HepG2 (cell line): ENCODE data around the gene RNASE8.

Experiments
- BRCA1 ChIP-seq: sonication (generic); formaldehyde crosslinking; IDR thresholded peaks from 2 replicates; pipeline ENCODE4 v1.4.0; 2020; ENCODE audit warnings: missing genetic modification reagents
- EZH2 ChIP-seq: conservative IDR thresholded peaks from 2 replicates; pipeline ENCODE4 v1.6.1; 2012; ENCODE audit warnings: mild to moderate bottlenecking, low read depth, low read length, moderate library complexity
- NR2F6 ChIP-seq, 2 experiments: IDR thresholded peaks; 2 replicates each; pipeline ENCODE4 v1.6.1; 2016; ENCODE audit warnings: antibody characterized with exemption in 1 of 2, mild to moderate bottlenecking in 1 of 2
- RAD21 ChIP-seq: fragments of 450-650 bp; formaldehyde crosslinking; IDR thresholded peaks from 2 replicates; pipeline ENCODE4 v1.5.0; 2020; ENCODE audit warnings: mild to moderate bottlenecking
- ZSCAN25 ChIP-seq: sonication (generic); formaldehyde crosslinking; IDR thresholded peaks from 2 replicates; pipeline ENCODE4 v1.8.0; 2022; ENCODE audit warnings: mild to moderate bottlenecking, missing genetic modification reagents
- TF ChIP-seq, protein P1 (sequence below): sonication (generic); formaldehyde crosslinking; IDR thresholded peaks from 2 replicates; pipeline ENCODE4 v1.4.0; 2020; ENCODE audit warnings: missing genetic modification reagents
- TF ChIP-seq, protein P2 (sequence below): IDR thresholded peaks from 2 replicates; pipeline ENCODE4 v1.6.1; 2012; ENCODE audit warnings: low read depth, low read length, improper control_type of control experiment
- TF ChIP-seq, protein P3 (sequence below): sonication (generic); formaldehyde crosslinking; IDR thresholded peaks from 2 replicates; pipeline ENCODE4 v1.5.0; 2020; ENCODE audit warnings: mild to moderate bottlenecking, missing genetic modification reagents, moderate library complexity

DNA sequence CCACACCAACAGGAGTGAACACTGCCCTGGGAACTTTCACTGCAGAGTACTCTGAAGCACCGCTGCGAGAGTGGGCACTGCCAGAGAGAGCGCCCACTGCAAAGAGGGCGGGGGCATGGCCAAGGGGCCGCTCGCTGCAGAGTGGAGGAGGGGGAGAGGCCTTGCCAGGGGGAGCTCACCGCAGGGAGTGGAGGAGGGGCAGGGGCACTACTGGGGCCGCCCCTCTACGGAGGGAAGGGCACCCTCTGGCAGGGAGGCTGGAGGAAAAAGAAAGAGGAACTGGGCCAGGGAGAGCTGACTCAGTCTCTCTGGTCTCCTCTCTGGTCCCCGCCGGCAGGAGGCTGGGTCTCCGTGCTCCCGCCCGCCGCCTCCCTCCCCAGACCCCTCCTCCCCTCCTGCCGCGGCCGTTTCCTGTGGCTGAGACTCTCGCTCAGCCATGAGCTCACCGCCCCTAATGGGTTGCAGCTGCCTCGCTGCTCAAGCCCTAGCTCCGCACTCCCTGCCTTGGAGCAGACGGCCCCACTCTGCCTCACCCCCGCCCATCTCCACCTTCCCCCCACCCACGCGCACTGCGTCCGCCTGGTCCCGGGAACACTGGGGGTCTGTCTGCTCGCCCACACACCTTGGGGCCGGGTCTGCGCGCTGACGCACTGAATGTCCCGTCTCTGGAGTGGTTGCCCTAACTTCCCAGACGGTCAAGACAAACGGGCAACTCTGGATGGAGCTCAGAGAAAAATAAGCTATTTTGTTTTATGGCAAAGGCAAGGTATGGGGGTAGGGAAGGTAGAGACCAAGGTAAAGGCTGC is 13.8 kb downstream of the RNASE8 start:
- TF ChIP-seq RAD21 (no peak), NR2F6 (IDR thresholded peaks at IDR 0.05) (no peak), NR2F6 (CRISPR knock-in tag; IDR thresholded peaks at IDR 0.05) (peak; percentile 7; the same call in 1 of the 2 replicates), BRCA1 (no peak), EZH2 (no peak), ZSCAN25 (CRISPR knock-in tag) (no peak)
- TF ChIP-seq, protein P1, sequence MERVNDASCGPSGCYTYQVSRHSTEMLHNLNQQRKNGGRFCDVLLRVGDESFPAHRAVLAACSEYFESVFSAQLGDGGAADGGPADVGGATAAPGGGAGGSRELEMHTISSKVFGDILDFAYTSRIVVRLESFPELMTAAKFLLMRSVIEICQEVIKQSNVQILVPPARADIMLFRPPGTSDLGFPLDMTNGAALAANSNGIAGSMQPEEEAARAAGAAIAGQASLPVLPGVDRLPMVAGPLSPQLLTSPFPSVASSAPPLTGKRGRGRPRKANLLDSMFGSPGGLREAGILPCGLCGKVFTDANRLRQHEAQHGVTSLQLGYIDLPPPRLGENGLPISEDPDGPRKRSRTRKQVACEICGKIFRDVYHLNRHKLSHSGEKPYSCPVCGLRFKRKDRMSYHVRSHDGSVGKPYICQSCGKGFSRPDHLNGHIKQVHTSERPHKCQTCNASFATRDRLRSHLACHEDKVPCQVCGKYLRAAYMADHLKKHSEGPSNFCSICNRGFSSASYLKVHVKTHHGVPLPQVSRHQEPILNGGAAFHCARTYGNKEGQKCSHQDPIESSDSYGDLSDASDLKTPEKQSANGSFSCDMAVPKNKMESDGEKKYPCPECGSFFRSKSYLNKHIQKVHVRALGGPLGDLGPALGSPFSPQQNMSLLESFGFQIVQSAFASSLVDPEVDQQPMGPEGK (CRISPR knock-in tag): peak; percentile 57; the same call in 1 of the 2 replicates
- TF ChIP-seq, protein P2, sequence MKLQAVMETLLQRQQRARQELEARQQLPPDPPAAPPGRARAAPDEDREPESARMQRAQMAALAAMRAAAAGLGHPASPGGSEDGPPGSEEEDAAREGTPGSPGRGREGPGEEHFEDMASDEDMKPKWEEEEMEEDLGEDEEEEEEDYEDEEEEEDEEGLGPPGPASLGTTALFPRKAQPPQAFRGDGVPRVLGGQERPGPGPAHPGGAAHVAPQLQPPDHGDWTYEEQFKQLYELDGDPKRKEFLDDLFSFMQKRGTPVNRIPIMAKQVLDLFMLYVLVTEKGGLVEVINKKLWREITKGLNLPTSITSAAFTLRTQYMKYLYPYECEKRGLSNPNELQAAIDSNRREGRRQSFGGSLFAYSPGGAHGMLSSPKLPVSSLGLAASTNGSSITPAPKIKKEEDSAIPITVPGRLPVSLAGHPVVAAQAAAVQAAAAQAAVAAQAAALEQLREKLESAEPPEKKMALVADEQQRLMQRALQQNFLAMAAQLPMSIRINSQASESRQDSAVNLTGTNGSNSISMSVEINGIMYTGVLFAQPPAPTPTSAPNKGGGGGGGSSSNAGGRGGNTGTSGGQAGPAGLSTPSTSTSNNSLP: no peak
- TF ChIP-seq, protein P3, sequence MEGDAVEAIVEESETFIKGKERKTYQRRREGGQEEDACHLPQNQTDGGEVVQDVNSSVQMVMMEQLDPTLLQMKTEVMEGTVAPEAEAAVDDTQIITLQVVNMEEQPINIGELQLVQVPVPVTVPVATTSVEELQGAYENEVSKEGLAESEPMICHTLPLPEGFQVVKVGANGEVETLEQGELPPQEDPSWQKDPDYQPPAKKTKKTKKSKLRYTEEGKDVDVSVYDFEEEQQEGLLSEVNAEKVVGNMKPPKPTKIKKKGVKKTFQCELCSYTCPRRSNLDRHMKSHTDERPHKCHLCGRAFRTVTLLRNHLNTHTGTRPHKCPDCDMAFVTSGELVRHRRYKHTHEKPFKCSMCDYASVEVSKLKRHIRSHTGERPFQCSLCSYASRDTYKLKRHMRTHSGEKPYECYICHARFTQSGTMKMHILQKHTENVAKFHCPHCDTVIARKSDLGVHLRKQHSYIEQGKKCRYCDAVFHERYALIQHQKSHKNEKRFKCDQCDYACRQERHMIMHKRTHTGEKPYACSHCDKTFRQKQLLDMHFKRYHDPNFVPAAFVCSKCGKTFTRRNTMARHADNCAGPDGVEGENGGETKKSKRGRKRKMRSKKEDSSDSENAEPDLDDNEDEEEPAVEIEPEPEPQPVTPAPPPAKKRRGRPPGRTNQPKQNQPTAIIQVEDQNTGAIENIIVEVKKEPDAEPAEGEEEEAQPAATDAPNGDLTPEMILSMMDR (CRISPR knock-in tag): peak; percentile 11
